OCI-LY7 (cell line): ENCODE results near the gene SCYGR3. TPM values are rescaled to one million over a fixed set of nuclear protein-coding genes. Genes with fewer than 3 reads are reported as not detected.

Source experiments
- BruUV-seq: library from RNA; stranded (reverse); fragments of 400-500 nt; replicated peaks from 2 replicates; lab custom pipeline; 2021; lab: Mats Ljungman, UMichigan
- CTCF ChIA-PET: fragments of 300-600 bp; sonication (Branson Sonifier 250); formaldehyde crosslinking; loops from one replicate; lab custom pipeline; 2022; ENCODE audit warnings: antibody characterized with exemption; ENCODE audit not compliant: unreplicated experiment; lab: Charles Lee
- POLR2A ChIA-PET: fragments of 300-600 bp; sonication (Branson Sonifier 250); formaldehyde crosslinking; loops from one replicate; lab custom pipeline; 2022; ENCODE audit warnings: antibody characterized with exemption; lab: Charles Lee
- DNase-seq: peaks from one replicate; pipeline ENCODE4 v3.0.0-alpha.2; 2015; ENCODE audit warnings: low spot score
- H2AFZ ChIP-seq: fragments of 200-600 bp; sonication (generic), shearing (Covaris generic); 2 replicates; pipeline ENCODE4 v1.6.1; 2014; ENCODE audit warnings: mild to moderate bottlenecking, antibody characterized with exemption, low read length, moderate library complexity
- H3K27ac ChIP-seq: fragments of 200-600 bp; sonication (generic); 2 replicates; pipeline ENCODE4 v1.5.1; 2014; ENCODE audit warnings: mixed run types, low read depth, mild to moderate bottlenecking, moderate library complexity, low read length, inconsistent platforms; ENCODE audit not compliant: poor library complexity, severe bottlenecking
- H3K36me3 ChIP-seq: fragments of 200-600 bp; sonication (generic); 2 replicates; pipeline ENCODE4 v1.6.1; 2014; ENCODE audit warnings: mild to moderate bottlenecking, antibody characterized with exemption, low read length, moderate library complexity, mixed read lengths; ENCODE audit not compliant: insufficient read depth
- H3K4me1 ChIP-seq: fragments of 200-600 bp; sonication (generic); 2 replicates; pipeline ENCODE4 v1.5.1; 2014; ENCODE audit warnings: mild to moderate bottlenecking, low read length; ENCODE audit not compliant: insufficient read depth, poor library complexity, severe bottlenecking
- H3K4me2 ChIP-seq: fragments of 200-600 bp; sonication (generic); 2 replicates; pipeline ENCODE4 v1.6.1; 2014; ENCODE audit warnings: mild to moderate bottlenecking, low read length
- H3K4me3 ChIP-seq: fragments of 200-600 bp; sonication (generic); 2 replicates; pipeline ENCODE4 v1.5.1; 2014; ENCODE audit warnings: mild to moderate bottlenecking, low read depth, low read length; ENCODE audit not compliant: poor library complexity, severe bottlenecking
- H3K79me2 ChIP-seq: fragments of 200-600 bp; sonication (generic); 2 replicates; pipeline ENCODE4 v1.6.1; 2016; ENCODE audit warnings: low read depth, mild to moderate bottlenecking, low read length, moderate library complexity, mixed read lengths; ENCODE audit not compliant: insufficient read depth
- H3K9me2 ChIP-seq: fragments of 200-600 bp; sonication (generic); 2 replicates; pipeline ENCODE4 v1.6.1; 2016; ENCODE audit warnings: mild to moderate bottlenecking, low read length, mixed read lengths; ENCODE audit not compliant: insufficient read depth
- H3K9me3 ChIP-seq: fragments of 200-600 bp; sonication (generic); 2 replicates; pipeline ENCODE4 v1.6.1; 2014; ENCODE audit warnings: mild to moderate bottlenecking, mixed run types, low read length, mixed read lengths
- H4K20me1 ChIP-seq: fragments of 200-600 bp; sonication (generic); 2 replicates; pipeline ENCODE4 v1.6.1; 2014; ENCODE audit warnings: mild to moderate bottlenecking, antibody characterized with exemption, low read length, moderate library complexity, mixed read lengths; ENCODE audit not compliant: insufficient read depth
- EZH2phosphoT487 ChIP-seq: fragments of 200-600 bp; sonication (generic); IDR thresholded peaks from 2 replicates; pipeline ENCODE4 v1.6.1; 2018; ENCODE audit warnings: low read depth, borderline replicate concordance, mild to moderate bottlenecking, mixed run types, antibody characterized with exemption, low read length, moderate library complexity, mixed read lengths
- intact Hi-C: fragments of 100-400 bp; cut with micrococcal nuclease; formaldehyde crosslinking; loops from one replicate; pipeline ENCODE4 v1.10.0; 2022; ENCODE audit not compliant: unreplicated experiment
- total RNA-seq, 2 experiments: library from RNA; depleted of rRNA in 1 of 2; stranded (reverse); fragments of >200 nt in 1 of 2; shearing (Covaris generic) in 1 of 2; gene quantifications; 2 replicates each; pipeline ENCODE4 v1.2.3, GENCODE V29; 2014 to 2022
- TF ChIP-seq, protein P1 (sequence below): fragments of 200-600 bp; sonication (generic); conservative IDR thresholded peaks from 2 replicates; pipeline ENCODE4 v1.5.1; 2014; ENCODE audit warnings: mild to moderate bottlenecking, antibody characterized with exemption, low read length, moderate library complexity, mixed read lengths

SCYGR3 gene
- total RNA-seq, 2 experiments from 2014 or later = not detected

DNA sequence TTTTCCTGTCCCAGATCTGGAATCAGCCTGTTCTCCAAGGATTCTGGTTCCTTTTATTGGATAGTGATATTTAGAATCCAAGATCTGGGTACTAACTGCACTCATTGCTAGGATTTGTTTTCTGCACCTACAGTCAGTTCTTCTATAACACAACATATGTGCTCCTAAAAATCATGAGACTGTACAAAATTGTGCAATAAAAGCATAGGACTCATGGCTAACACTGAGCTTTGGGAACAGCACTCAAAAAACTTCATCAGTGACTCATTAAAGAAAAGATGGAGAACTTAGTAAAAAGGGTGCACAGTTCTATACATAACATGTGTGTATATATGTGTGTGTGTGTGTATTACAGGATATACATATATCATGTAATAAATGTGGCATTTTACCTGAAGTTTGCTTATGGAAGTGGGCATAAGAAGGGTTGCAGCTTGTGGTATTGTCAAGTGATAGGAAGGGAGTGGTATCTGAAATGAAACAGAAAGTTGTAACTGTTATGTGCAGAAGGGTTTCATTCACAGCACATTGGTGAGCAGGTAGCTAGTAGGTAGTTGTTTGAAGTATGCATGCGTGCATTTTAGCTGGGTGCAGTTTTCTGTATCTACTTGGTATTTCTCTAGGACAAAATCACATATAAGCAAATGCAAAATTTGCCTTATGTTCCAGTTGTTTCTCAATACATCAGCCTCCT, 21.8 kb downstream of the SCYGR3 start:
- TF ChIP-seq, protein P1, sequence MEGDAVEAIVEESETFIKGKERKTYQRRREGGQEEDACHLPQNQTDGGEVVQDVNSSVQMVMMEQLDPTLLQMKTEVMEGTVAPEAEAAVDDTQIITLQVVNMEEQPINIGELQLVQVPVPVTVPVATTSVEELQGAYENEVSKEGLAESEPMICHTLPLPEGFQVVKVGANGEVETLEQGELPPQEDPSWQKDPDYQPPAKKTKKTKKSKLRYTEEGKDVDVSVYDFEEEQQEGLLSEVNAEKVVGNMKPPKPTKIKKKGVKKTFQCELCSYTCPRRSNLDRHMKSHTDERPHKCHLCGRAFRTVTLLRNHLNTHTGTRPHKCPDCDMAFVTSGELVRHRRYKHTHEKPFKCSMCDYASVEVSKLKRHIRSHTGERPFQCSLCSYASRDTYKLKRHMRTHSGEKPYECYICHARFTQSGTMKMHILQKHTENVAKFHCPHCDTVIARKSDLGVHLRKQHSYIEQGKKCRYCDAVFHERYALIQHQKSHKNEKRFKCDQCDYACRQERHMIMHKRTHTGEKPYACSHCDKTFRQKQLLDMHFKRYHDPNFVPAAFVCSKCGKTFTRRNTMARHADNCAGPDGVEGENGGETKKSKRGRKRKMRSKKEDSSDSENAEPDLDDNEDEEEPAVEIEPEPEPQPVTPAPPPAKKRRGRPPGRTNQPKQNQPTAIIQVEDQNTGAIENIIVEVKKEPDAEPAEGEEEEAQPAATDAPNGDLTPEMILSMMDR = no peak
- no peak for TF ChIP-seq EZH2phosphoT487
- ChIA-PET CTCF (no interaction called here), POLR2A (no interaction called here)
- DNase-seq = no peak
- no peak overlapping the region for H3K4me2 ChIP-seq
- no peaks in the 10 kb centered on the region for H3K9me3 ChIP-seq
- no peaks in the 10 kb centered on the region for H3K9me2 ChIP-seq
- no peak overlapping the region for H3K4me3 ChIP-seq
- no peaks in the 10 kb centered on the region for H4K20me1 ChIP-seq
- no peaks in the 10 kb centered on the region for H3K79me2 ChIP-seq
- intact Hi-C loops = no loop called here
- no peak overlapping the region for H3K27ac ChIP-seq
- BruUV-seq = no TSS peak
- H3K36me3 ChIP-seq = no peaks in the 10 kb centered on the region
- H2AFZ ChIP-seq = no peak overlapping the region
- no peaks in the 10 kb centered on the region for H3K4me1 ChIP-seq

DNA sequence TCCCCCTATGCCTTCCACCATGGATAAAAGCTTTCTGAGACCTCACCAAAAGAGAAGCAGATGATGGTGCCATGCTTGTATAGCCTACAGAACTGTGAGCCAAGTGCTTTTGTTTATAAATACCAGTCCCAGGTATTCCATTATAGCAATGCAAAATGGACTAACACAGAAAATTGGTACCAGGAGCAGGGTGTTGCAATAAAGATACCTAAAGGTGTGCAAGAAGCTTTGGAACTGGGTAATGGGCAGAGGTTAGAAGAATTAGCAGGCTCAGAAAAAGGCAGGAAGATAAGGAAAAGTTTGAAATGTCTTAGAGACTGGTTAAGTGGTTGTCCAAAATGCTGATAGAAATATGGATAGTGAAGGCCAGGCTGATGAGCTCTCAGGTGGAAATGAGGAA, 32.3 kb downstream of the SCYGR3 start:
- no peak overlapping the region for H3K27ac ChIP-seq
- DNase-seq = no peak
- H4K20me1 ChIP-seq = no peaks in the 10 kb centered on the region
- H3K4me3 ChIP-seq = no peak overlapping the region
- no peak overlapping the region for H3K4me2 ChIP-seq
- H3K9me3 ChIP-seq = no peaks in the 10 kb centered on the region
- H3K36me3 ChIP-seq = no peaks in the 10 kb centered on the region
- intact Hi-C loops = no loop called here
- H3K4me1 ChIP-seq = no peaks in the 10 kb centered on the region
- no peak for TF ChIP-seq EZH2phosphoT487
- TF ChIP-seq, protein P1 = no peak
- ChIA-PET POLR2A (interaction anchor here (1.2 kb wide), 1 partner anchor 11 kb away, joined by 3 read pairs; no protein-coding TSS in a partner anchor), CTCF (no interaction called here)
- H2AFZ ChIP-seq = no peak overlapping the region
- BruUV-seq = no TSS peak
- H3K79me2 ChIP-seq = no peaks in the 10 kb centered on the region
- no peaks in the 10 kb centered on the region for H3K9me2 ChIP-seq

DNA sequence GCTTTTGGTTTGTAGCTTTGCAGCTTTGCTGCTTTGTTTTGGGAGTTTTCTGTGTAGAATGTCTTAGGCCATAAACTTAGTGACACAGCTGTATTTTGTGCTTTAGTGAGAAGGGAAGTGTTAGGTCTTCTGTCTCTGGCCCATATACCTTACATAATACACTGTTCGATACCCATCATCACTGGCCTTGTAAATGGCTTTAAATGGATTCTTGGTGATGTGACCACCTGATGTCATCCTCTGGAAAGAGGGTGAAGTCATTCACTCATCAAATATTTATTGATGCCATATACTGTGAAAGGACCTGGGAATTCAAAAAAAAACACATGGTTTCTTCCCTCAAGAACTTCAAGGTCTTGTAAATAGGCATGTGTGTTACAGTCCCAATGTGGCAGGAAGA, 34.8 kb downstream of the SCYGR3 start:
- no peak overlapping the region for H3K4me3 ChIP-seq
- H2AFZ ChIP-seq = no peak overlapping the region
- no peaks in the 10 kb centered on the region for H3K4me1 ChIP-seq
- BruUV-seq = no TSS peak
- H3K79me2 ChIP-seq = no peaks in the 10 kb centered on the region
- DNase-seq = no peak
- no peaks in the 10 kb centered on the region for H3K9me2 ChIP-seq
- ChIA-PET POLR2A (interaction anchor here (0.7 kb wide), 1 partner anchor 45 kb away, joined by 4 read pairs; no protein-coding TSS in a partner anchor), CTCF (no interaction called here)
- no peak overlapping the region for H3K4me2 ChIP-seq
- H3K27ac ChIP-seq = no peak overlapping the region
- H3K36me3 ChIP-seq = no peaks in the 10 kb centered on the region
- TF ChIP-seq, protein P1 = no peak
- TF ChIP-seq EZH2phosphoT487 = no peak
- H3K9me3 ChIP-seq = no peaks in the 10 kb centered on the region
- intact Hi-C loops = no loop called here
- no peaks in the 10 kb centered on the region for H4K20me1 ChIP-seq
